CMK (cell line): Measurements from ENCODE around the gene LIPT1.
"Not testable (repeated sequence)": the region's sequence is repeated elsewhere in the genome, so short reads cannot be mapped to it uniquely, and the experiment has no call there.

Source experiments
- DNase-seq: peaks from one replicate; pipeline ENCODE4 v3.0.0-alpha.2; 2010; ENCODE audit warnings: low read depth

Gene LIPT1

GRCh38 chr2:99154643-99155536 is at the start of gene LIPT1, which contains the start of gene TSGA10:
LIPT1 (plus strand) TSS chr2:99154967; CDS start chr2:99161958, 6,991 bp downstream.
TSGA10 (minus strand) TSS chr2:99154942; CDS start chr2:99109439, 45,503 bp downstream.
- peak; percentile 63 for DNase-seq

- no peak for DNase-seq
Observed at GRCh38 chr2:99106913-99107312, 47.9 kb upstream of the LIPT1 start.

GRCh38 chr2:99111236-99111635 is 43.5 kb upstream of the LIPT1 start:
- DNase-seq: no peak

GRCh38 chr2:99111945-99112344 is 42.8 kb upstream of the LIPT1 start:
- DNase-seq: no peak

GRCh38 chr2:99112617-99113016 is 42.1 kb upstream of the LIPT1 start:
- no peak for DNase-seq

GRCh38 chr2:99127981-99128380 is 26.8 kb upstream of the LIPT1 start:
- no peak for DNase-seq

- not testable (repeated sequence) for DNase-seq
Observed at GRCh38 chr2:99135044-99135556, 19.7 kb upstream of the LIPT1 start.

- no peak for DNase-seq
Observed at GRCh38 chr2:99139003-99139402, 15.8 kb upstream of the LIPT1 start.

- DNase-seq: no peak
Observed at GRCh38 chr2:99140056-99140859, 14.5 kb upstream of the LIPT1 start.

GRCh38 chr2:99140860-99141109 is 14.0 kb upstream of the LIPT1 start:
- DNase-seq: no peak

- peak; percentile 63 for DNase-seq
Observed at GRCh38 chr2:99141110-99142108, 13.4 kb upstream of the LIPT1 start, which contains the start of gene C2orf15. C2orf15 (plus strand) TSS chr2:99141707; CDS start chr2:99150559, 8,852 bp downstream.

GRCh38 chr2:99150706-99151105 is 4.1 kb upstream of the LIPT1 start:
- DNase-seq: no peak

GRCh38 chr2:99152199-99152895 is 2.4 kb upstream of the LIPT1 start:
- no peak for DNase-seq

- DNase-seq: no peak
Observed at GRCh38 chr2:99153921-99154604, 704 bp upstream of the LIPT1 start.

GRCh38 chr2:99156891-99157290 is 2.1 kb downstream of the LIPT1 start:
- DNase-seq: no peak

GRCh38 chr2:99158599-99158998 is 3.8 kb downstream of the LIPT1 start:
- DNase-seq: no peak

GRCh38 chr2:99159594-99159993 is 4.8 kb downstream of the LIPT1 start:
- DNase-seq: no peak

GRCh38 chr2:99166218-99166617 is 11.5 kb downstream of the LIPT1 start:
- DNase-seq: no peak

- no peak for DNase-seq
Observed at GRCh38 chr2:99169534-99169933, 14.8 kb downstream of the LIPT1 start.

GRCh38 chr2:99171377-99172140 is 16.8 kb downstream of the LIPT1 start:
- no peak for DNase-seq
